ENCODE measurements around the gene RASGRF1. TPM values are rescaled to one million over a fixed set of nuclear protein-coding genes. Genes with fewer than 3 reads are reported as not detected.

RASGRF1 gene
- total RNA-seq, 1 donor from 2014 or later, result 0.48 TPM

DNA sequence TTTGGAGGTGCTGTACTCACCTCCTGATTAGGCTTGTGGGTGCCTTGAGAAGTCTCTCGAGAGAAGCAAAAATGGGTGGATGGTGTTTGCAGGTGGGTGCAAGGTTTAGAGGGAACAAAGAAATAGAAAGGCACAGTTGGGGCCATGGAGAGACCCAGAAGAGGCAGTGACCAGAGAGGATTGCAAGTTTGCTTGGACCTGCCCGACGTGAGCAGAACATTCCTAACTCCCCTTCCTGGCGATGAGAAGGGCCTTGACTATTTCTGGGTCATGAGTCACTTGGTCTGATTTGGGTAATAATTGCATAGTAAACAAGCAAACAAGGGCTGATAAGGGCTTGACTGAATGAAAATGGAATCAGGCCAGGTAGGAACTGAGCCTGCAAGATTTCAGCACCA, 138.7 kb downstream of the RASGRF1 start:
- TF ChIP-seq, protein P1, sequence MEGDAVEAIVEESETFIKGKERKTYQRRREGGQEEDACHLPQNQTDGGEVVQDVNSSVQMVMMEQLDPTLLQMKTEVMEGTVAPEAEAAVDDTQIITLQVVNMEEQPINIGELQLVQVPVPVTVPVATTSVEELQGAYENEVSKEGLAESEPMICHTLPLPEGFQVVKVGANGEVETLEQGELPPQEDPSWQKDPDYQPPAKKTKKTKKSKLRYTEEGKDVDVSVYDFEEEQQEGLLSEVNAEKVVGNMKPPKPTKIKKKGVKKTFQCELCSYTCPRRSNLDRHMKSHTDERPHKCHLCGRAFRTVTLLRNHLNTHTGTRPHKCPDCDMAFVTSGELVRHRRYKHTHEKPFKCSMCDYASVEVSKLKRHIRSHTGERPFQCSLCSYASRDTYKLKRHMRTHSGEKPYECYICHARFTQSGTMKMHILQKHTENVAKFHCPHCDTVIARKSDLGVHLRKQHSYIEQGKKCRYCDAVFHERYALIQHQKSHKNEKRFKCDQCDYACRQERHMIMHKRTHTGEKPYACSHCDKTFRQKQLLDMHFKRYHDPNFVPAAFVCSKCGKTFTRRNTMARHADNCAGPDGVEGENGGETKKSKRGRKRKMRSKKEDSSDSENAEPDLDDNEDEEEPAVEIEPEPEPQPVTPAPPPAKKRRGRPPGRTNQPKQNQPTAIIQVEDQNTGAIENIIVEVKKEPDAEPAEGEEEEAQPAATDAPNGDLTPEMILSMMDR (IDR thresholded peaks at IDR 0.05), result no peak

GRCh38 chr15:78950902-78951840, 139.4 kb downstream of the RASGRF1 start:
- Mint-ChIP-seq H3K27me3 (ENCODE audit: unreplicated experiment) (peaks cover 59% of the 10 kb centered on the region), H3K9me3 (ENCODE audit: unreplicated experiment) (no peaks in the 10 kb centered on the region), H3K4me3 (ENCODE audit: unreplicated experiment) (no peak overlapping the region), H3K36me3 (ENCODE audit: unreplicated experiment) (no peaks in the 10 kb centered on the region), H3K4me1 (ENCODE audit: unreplicated experiment) (no peaks in the 10 kb centered on the region), H3K27ac (ENCODE audit: unreplicated experiment) (no peak overlapping the region)
- DNase-seq (ENCODE audit: extremely low spot score, unreplicated experiment), result no peak
- TF ChIP-seq, protein P1 (IDR thresholded peaks at IDR 0.05), result peak; percentile 30

More for the DNA sequence above, 138.7 kb downstream of the RASGRF1 start:
- Mint-ChIP-seq H3K27me3 (ENCODE audit: unreplicated experiment) (peaks cover 56% of the 10 kb centered on the region), H3K4me3 (ENCODE audit: unreplicated experiment) (no peak overlapping the region), H3K36me3 (ENCODE audit: unreplicated experiment) (no peaks in the 10 kb centered on the region), H3K27ac (ENCODE audit: unreplicated experiment) (no peak overlapping the region), H3K4me1 (ENCODE audit: unreplicated experiment) (no peaks in the 10 kb centered on the region), H3K9me3 (ENCODE audit: unreplicated experiment) (no peaks in the 10 kb centered on the region)
- no peak for DNase-seq (ENCODE audit: extremely low spot score, unreplicated experiment)

- Mint-ChIP-seq H3K4me1 (ENCODE audit: unreplicated experiment) (no peaks in the 10 kb centered on the region), H3K27me3 (ENCODE audit: unreplicated experiment) (peaks cover 59% of the 10 kb centered on the region), H3K27ac (ENCODE audit: unreplicated experiment) (no peak overlapping the region), H3K9me3 (ENCODE audit: unreplicated experiment) (no peaks in the 10 kb centered on the region), H3K36me3 (ENCODE audit: unreplicated experiment) (no peaks in the 10 kb centered on the region), H3K4me3 (ENCODE audit: unreplicated experiment) (no peak overlapping the region)
- TF ChIP-seq, protein P1 (IDR thresholded peaks at IDR 0.05), result no peak
- DNase-seq (ENCODE audit: extremely low spot score, unreplicated experiment), result no peak
These were observed 140.2 kb downstream of the RASGRF1 start for GRCh38 chr15:78950343-78950742.

GRCh38 chr15:78949461-78949860, 141.1 kb downstream of the RASGRF1 start:
- H3K9me3 Mint-ChIP-seq (ENCODE audit: unreplicated experiment), result no peaks in the 10 kb centered on the region
- DNase-seq (ENCODE audit: extremely low spot score, unreplicated experiment), result no peak
- H3K36me3 Mint-ChIP-seq (ENCODE audit: unreplicated experiment), result no peaks in the 10 kb centered on the region
- no peak overlapping the region for H3K27ac Mint-ChIP-seq (ENCODE audit: unreplicated experiment)
- peaks cover 2% of the 10 kb centered on the region for H3K4me1 Mint-ChIP-seq (ENCODE audit: unreplicated experiment)
- H3K4me3 Mint-ChIP-seq (ENCODE audit: unreplicated experiment), result no peak overlapping the region
- TF ChIP-seq, protein P1 (IDR thresholded peaks at IDR 0.05), result no peak
- peaks cover 54% of the 10 kb centered on the region for H3K27me3 Mint-ChIP-seq (ENCODE audit: unreplicated experiment)

DNA sequence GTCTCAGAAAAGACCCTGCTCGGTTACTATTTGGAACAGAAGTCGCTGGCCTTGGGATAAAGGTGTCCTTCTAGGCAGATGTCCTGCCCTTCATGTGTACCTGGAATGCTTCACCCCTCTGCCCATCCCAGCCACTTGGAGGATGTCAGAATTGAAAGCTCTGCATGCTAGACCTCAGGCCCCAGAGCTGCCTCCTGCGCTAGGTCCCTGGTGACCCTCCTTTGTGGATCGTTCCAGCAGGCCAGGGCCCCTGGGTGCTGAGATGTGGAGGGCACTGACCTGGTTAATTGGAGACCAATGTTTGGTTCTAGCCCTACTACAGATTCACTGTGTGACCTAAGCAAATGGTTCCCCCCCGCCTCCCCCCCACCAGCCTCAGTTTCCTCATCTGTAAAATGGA, 143.1 kb downstream of the RASGRF1 start:
- H3K4me3 Mint-ChIP-seq (ENCODE audit: unreplicated experiment), result no peak overlapping the region
- H3K36me3 Mint-ChIP-seq (ENCODE audit: unreplicated experiment), result no peaks in the 10 kb centered on the region
- TF ChIP-seq, protein P1 (IDR thresholded peaks at IDR 0.05), result no peak
- H3K4me1 Mint-ChIP-seq (ENCODE audit: unreplicated experiment), result peaks cover 2% of the 10 kb centered on the region
- peaks cover 48% of the 10 kb centered on the region for H3K27me3 Mint-ChIP-seq (ENCODE audit: unreplicated experiment)
- H3K27ac Mint-ChIP-seq (ENCODE audit: unreplicated experiment), result no peak overlapping the region
- no peaks in the 10 kb centered on the region for H3K9me3 Mint-ChIP-seq (ENCODE audit: unreplicated experiment)
- DNase-seq (ENCODE audit: extremely low spot score, unreplicated experiment), result no peak
